Caco-2 (cell line): ENCODE measurements around the gene NMT2. TPM values are rescaled to one million over a fixed set of nuclear protein-coding genes. Genes with fewer than 3 reads are reported as not detected.
A peak's percentile ranks its signal among the peaks of the same experiment; 100 is the strongest.

Experiments
- BruUV-seq: library from RNA; stranded (reverse); fragments of 400-500 nt; replicated peaks from 2 replicates; lab custom pipeline; 2021; lab: Mats Ljungman, UMichigan
- CTCF ChIA-PET: fragments of 300-600 bp; sonication (Branson Sonifier 250); formaldehyde crosslinking; loops from one replicate; lab custom pipeline; 2022; ENCODE audit warnings: antibody characterized with exemption; lab: Charles Lee
- POLR2A ChIA-PET: fragments of 300-600 bp; sonication (Branson Sonifier 250); formaldehyde crosslinking; loops from one replicate; lab custom pipeline; 2022; ENCODE audit warnings: antibody characterized with exemption; lab: Charles Lee
- DNase-seq, 2 experiments: peaks; one replicate each; pipeline versions ENCODE4 v3.0.0 to v3.0.0-alpha.2; 2020 to 2022
- H3K27me3 ChIP-seq: replicated peaks from 2 replicates; pipeline ENCODE4 v1.6.0; 2011; ENCODE audit warnings: low read length; ENCODE audit not compliant: control insufficient read depth, insufficient read depth
- H3K36me3 ChIP-seq: 2 replicates; pipeline ENCODE4 v1.5.1; 2011; ENCODE audit warnings: low read length; ENCODE audit not compliant: control insufficient read depth, insufficient read depth
- H3K4me1 ChIP-seq: fragments of 250-450 bp; sonication (Bioruptor Pico); 2 replicates; pipeline ENCODE4 v1.5.1; 2020; ENCODE audit warnings: mild to moderate bottlenecking
- H3K4me3 ChIP-seq: 2 replicates; pipeline ENCODE4 v1.5.1; 2011; ENCODE audit warnings: low read depth, mild to moderate bottlenecking, control low read depth, low read length
- H3K9me3 ChIP-seq: fragments of 250-450 bp; sonication (Bioruptor Pico); 2 replicates; pipeline ENCODE4 v1.5.1; 2020; ENCODE audit warnings: mild to moderate bottlenecking, moderate library complexity
- H3K27ac Mint-ChIP-seq: one replicate; pipeline ENCODE4 v1.8.0; 2022; ENCODE audit warnings: mixed read lengths; ENCODE audit not compliant: unreplicated experiment
- H3K27me3 Mint-ChIP-seq: one replicate; pipeline ENCODE4 v1.8.0; 2022; ENCODE audit warnings: mixed read lengths; ENCODE audit not compliant: insufficient read depth, unreplicated experiment
- H3K36me3 Mint-ChIP-seq: one replicate; pipeline ENCODE4 v1.8.0; 2022; ENCODE audit warnings: mild to moderate bottlenecking, mixed read lengths; ENCODE audit not compliant: insufficient read depth, unreplicated experiment
- H3K4me1 Mint-ChIP-seq: one replicate; pipeline ENCODE4 v1.8.0; 2022; ENCODE audit warnings: low read depth, mixed read lengths; ENCODE audit not compliant: unreplicated experiment
- H3K4me3 Mint-ChIP-seq: one replicate; pipeline ENCODE4 v1.8.0; 2022; ENCODE audit warnings: mild to moderate bottlenecking, moderate library complexity, mixed read lengths; ENCODE audit not compliant: unreplicated experiment
- H3K9me3 Mint-ChIP-seq: one replicate; pipeline ENCODE4 v1.8.0; 2022; ENCODE audit warnings: mixed read lengths; ENCODE audit not compliant: unreplicated experiment
- intact Hi-C: fragments of 100-400 bp; cut with micrococcal nuclease; formaldehyde crosslinking; loops from one replicate; pipeline ENCODE4 v1.10.0; 2022; ENCODE audit not compliant: unreplicated experiment
- total RNA-seq: library from RNA; stranded (reverse); gene quantifications from 2 replicates; pipeline ENCODE4 v1.2.3, GENCODE V29; 2022
- TF ChIP-seq, protein P1 (sequence below), 2 experiments: fragments of 200-600 bp in 1 of 2; IDR thresholded peaks; 1 replicate in 1 of 2; 2 replicates in 1 of 2; pipeline versions ENCODE4 v1.5.1 to v1.8.0; 2011 to 2022; ENCODE audit warnings: antibody characterized with exemption in 1 of 2, control low read depth in 1 of 2, inconsistent platforms in 1 of 2, low read depth in 1 of 2, low read length in 1 of 2, mild to moderate bottlenecking in 1 of 2, moderate library complexity in 1 of 2; ENCODE audit not compliant: insufficient read depth in 1 of 2, severe bottlenecking in 1 of 2, unreplicated experiment in 1 of 2

NMT2 gene
- total RNA-seq, 1 experiment from 2014 or later: 28.1 TPM

- Mint-ChIP-seq H3K9me3 (peaks cover 11% of the 10 kb centered on the region), H3K4me1 (peaks cover 11% of the 10 kb centered on the region), H3K4me3 (no peak overlapping the region), H3K36me3 (peaks cover 16% of the 10 kb centered on the region), H3K27ac (no peak overlapping the region), H3K27me3 (peaks cover 9% of the 10 kb centered on the region)
- DNase-seq: no peak
- CTCF ChIA-PET: no interaction called here
- POLR2A ChIA-PET: no interaction called here
- Histone ChIP-seq H3K9me3 (no peaks in the 10 kb centered on the region), H3K4me1 (no peaks in the 10 kb centered on the region), H3K4me3 (no peak overlapping the region), H3K27me3 (no peaks in the 10 kb centered on the region), H3K36me3 (no peaks in the 10 kb centered on the region)
- TF ChIP-seq, protein P1, sequence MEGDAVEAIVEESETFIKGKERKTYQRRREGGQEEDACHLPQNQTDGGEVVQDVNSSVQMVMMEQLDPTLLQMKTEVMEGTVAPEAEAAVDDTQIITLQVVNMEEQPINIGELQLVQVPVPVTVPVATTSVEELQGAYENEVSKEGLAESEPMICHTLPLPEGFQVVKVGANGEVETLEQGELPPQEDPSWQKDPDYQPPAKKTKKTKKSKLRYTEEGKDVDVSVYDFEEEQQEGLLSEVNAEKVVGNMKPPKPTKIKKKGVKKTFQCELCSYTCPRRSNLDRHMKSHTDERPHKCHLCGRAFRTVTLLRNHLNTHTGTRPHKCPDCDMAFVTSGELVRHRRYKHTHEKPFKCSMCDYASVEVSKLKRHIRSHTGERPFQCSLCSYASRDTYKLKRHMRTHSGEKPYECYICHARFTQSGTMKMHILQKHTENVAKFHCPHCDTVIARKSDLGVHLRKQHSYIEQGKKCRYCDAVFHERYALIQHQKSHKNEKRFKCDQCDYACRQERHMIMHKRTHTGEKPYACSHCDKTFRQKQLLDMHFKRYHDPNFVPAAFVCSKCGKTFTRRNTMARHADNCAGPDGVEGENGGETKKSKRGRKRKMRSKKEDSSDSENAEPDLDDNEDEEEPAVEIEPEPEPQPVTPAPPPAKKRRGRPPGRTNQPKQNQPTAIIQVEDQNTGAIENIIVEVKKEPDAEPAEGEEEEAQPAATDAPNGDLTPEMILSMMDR (IDR thresholded peaks at IDR 0.05; ENCODE audit: insufficient read depth in 1 of 2, low read depth in 1 of 2, low read length in 1 of 2, severe bottlenecking in 1 of 2, unreplicated experiment in 1 of 2): no peak
- BruUV-seq: no TSS peak
- intact Hi-C loops: no loop called here
Measured at GRCh38 chr10:15092855-15093408, 75.6 kb downstream of the NMT2 start.

GRCh38 chr10:15091418-15091817, 77.1 kb downstream of the NMT2 start:
- H3K9me3 Mint-ChIP-seq: peaks cover 11% of the 10 kb centered on the region
- Histone ChIP-seq H3K4me3 (no peak overlapping the region), H3K9me3 (no peaks in the 10 kb centered on the region), H3K36me3 (no peaks in the 10 kb centered on the region), H3K4me1 (no peaks in the 10 kb centered on the region), H3K27me3 (no peaks in the 10 kb centered on the region)
- POLR2A ChIA-PET: no interaction called here
- peaks cover 9% of the 10 kb centered on the region for H3K27me3 Mint-ChIP-seq
- no TSS peak for BruUV-seq
- peaks cover 11% of the 10 kb centered on the region for H3K4me1 Mint-ChIP-seq
- CTCF ChIA-PET: no interaction called here
- DNase-seq: no peak
- intact Hi-C loops: no loop called here
- TF ChIP-seq, protein P1 (IDR thresholded peaks at IDR 0.05; ENCODE audit: insufficient read depth in 1 of 2, low read depth in 1 of 2, low read length in 1 of 2, severe bottlenecking in 1 of 2, unreplicated experiment in 1 of 2): no peak
- no peak overlapping the region for H3K27ac Mint-ChIP-seq
- peaks cover under 1% of the 10 kb centered on the region for H3K36me3 Mint-ChIP-seq
- H3K4me3 Mint-ChIP-seq: no peak overlapping the region

DNA sequence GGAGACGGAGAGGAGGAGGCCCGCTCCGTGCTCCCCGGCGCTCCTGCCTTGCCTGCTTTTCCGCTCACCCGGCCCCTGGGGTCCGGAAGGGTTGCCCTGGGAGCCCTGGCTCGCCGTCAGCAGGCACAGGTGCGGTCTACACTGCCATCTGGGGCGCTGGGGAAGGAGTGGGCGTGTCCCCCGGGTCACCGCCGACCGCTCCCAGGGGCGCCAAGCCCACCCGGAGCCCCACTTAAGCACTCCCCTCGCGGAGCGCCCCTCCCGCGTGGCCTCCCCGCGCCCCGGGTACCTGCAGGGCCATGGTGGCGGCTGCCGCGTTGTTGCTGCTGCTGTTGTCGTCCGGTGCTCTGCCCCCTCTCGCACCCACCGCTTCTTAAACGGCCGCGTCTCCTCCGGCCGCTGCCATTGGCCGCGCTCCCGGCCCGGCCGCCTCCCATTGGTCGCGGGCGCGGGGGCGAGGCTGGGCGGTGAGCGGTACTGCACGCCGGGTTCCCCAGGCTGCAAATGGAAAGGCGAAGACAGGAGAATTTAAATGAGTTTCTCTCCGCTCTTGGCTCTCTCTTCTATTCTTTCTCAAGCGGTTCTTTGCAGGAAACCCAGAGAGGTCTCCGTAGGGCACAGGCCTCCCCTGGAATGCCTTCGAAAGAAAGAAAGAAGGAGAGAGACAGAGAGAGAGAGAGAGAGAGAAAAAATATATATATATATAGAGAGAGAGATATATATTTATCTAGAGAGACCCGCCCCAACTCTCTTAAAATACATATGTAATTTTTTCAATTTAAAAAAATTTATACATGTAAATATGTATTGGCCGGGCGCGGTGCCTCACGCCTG, 79.8 kb downstream of the NMT2 start, which contains the start of gene ACBD7:
ACBD7 (minus strand) TSS at position 349 of the 834 bp plus-strand sequence; CDS start at position 301, 48 bp downstream.
- Mint-ChIP-seq H3K4me3 (peak within 1 kb of the TSS; percentile 85), H3K36me3 (no peaks in the 10 kb centered on the region), H3K27me3 (peaks cover 9% of the 10 kb centered on the region), H3K9me3 (peaks cover 11% of the 10 kb centered on the region), H3K27ac (no peak within 1 kb of the TSS), H3K4me1 (peaks cover 5% of the 10 kb centered on the region)
- POLR2A ChIA-PET: no interaction called here
- CTCF ChIA-PET: no interaction called here
- Histone ChIP-seq H3K36me3 (no peaks in the 10 kb centered on the region), H3K9me3 (no peaks in the 10 kb centered on the region), H3K4me1 (peaks cover 5% of the 10 kb centered on the region), H3K27me3 (no peaks in the 10 kb centered on the region), H3K4me3 (peak within 1 kb of the TSS; percentile 94)
- TF ChIP-seq, protein P1 (IDR thresholded peaks at IDR 0.05; ENCODE audit: insufficient read depth in 1 of 2, low read depth in 1 of 2, low read length in 1 of 2, severe bottlenecking in 1 of 2, unreplicated experiment in 1 of 2): peak; percentile 13 to 39
- intact Hi-C loops: loop anchor here (1.0 kb wide), 1 partner anchor 9 kb away; the partner anchor contains the start of gene RPP38
- BruUV-seq: no TSS peak
- peak; percentile 87 to 95 for DNase-seq
